ENCODE results near the gene ZNF346.

The ZNF346 gene

DNA sequence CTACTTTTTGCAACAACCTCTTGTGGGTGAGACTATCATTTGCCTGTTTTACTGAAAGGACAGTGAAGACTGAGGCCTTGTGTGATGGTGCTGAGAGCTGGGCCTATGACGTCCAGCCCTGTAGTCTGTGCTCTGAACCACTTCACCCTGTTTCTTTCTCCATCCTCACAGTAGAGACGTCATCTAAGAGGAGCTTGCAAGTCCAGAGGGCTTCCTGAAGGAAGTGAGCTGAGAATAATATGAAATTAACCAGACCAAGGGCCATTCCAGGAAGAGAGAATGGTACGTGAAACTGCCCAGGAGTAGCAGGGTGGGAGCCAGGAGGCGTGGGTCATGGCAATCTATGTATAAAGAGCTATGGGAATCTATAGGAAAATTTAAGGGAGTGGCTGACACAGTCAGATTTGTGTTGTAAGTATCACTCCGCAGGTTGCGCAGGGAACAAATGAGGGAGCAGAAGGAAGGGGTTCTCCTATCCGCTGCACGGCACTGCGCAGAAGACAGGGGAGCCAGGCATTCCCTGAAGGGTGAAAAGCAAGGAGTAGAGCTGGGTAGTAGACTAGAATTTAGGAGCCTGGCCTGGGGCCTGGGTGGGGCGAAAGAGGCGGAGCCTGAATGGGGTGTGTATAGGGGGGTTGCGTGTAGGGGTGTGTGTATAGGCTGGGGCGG, 63.6 kb downstream of the ZNF346 start:
- H3K9me3 ChIP-seq (ENCODE audit: control insufficient read depth in 2 of 2, low read length in 2 of 2), result no peaks in the 10 kb centered on the region
- no peak overlapping the region for H3K9ac ChIP-seq (ENCODE audit: low read length in 2 of 2)
- H3K27ac ChIP-seq (ENCODE audit: low read length), result no peak overlapping the region
- H3K4me3 ChIP-seq (ENCODE audit: low read length in 2 of 2), result no peak overlapping the region
- no peaks in the 10 kb centered on the region for H3K36me3 ChIP-seq (ENCODE audit: control insufficient read depth in 2 of 2, insufficient read depth in 2 of 2, low read length in 2 of 2)
- peaks cover 13% of the 10 kb centered on the region for H3K4me1 ChIP-seq (ENCODE audit: control insufficient read depth, insufficient read depth, low read length)
- peaks cover 18 to 25% of the 10 kb centered on the region in 2 donors for H3K27me3 ChIP-seq (ENCODE audit: control insufficient read depth in 1 of 2, insufficient read depth in 2 of 2, low read length in 2 of 2)

DNA sequence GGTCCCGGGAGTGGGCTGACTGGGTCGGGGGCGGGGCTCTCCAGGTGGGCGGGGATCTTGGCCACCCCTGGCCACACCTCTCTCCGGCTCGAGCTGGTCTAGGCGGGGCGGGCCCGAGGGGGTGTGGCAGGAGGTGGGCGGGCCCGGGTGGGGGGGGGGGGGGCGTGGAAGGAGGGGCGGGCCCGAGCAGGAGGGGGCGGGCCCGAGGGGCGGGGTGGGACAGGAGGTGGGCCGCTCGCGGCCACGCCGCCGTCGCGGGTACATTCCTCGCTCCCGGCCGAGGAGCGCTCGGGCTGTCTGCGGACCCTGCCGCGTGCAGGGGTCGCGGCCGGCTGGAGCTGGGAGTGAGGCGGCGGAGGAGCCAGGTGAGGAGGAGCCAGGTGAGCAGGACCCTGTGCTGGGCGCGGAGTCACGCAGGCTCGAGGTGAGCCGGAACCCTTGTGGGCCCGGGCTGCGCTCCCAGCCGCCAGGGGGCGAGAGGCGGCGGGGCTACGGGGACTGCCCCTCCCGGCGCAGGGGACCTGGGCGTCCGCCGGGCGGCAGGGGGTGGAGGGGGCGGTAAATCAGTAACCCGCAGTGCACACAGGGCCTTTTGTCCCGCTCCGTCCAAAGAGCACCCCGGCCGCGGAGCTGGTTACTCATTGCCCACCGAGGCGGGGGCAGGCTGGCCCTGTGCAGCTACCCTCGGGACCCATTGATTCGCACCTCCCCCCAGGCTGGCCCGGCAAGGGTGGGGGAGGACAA, 64.3 kb downstream of the ZNF346 start, which contains the start of gene FGFR4:
Gene FGFR4, plus strand, starts transcription at position 262 of the 744 bp plus-strand sequence. CDS start 2,688 bp downstream, outside the sequence.
- no peaks in the 10 kb centered on the region for H3K36me3 ChIP-seq (ENCODE audit: control insufficient read depth in 2 of 2, insufficient read depth in 2 of 2, low read length in 2 of 2)
- H3K9me3 ChIP-seq (ENCODE audit: control insufficient read depth in 2 of 2, low read length in 2 of 2), result no peaks in the 10 kb centered on the region
- H3K27me3 ChIP-seq (ENCODE audit: control insufficient read depth in 1 of 2, insufficient read depth in 2 of 2, low read length in 2 of 2), result peaks cover 18 to 25% of the 10 kb centered on the region in 2 donors
- H3K4me3 ChIP-seq (ENCODE audit: low read length in 2 of 2), result peak within 1 kb of the TSS in 1 of 2 donors; percentile 64
- no peak within 1 kb of the TSS for H3K9ac ChIP-seq (ENCODE audit: low read length in 2 of 2)
- peaks cover 13% of the 10 kb centered on the region for H3K4me1 ChIP-seq (ENCODE audit: control insufficient read depth, insufficient read depth, low read length)
- H3K27ac ChIP-seq (ENCODE audit: low read length), result no peak within 1 kb of the TSS

- Histone ChIP-seq H3K9ac (ENCODE audit: low read length in 2 of 2) (no peak overlapping the region), H3K4me1 (ENCODE audit: control insufficient read depth, insufficient read depth, low read length) (peaks cover 13% of the 10 kb centered on the region), H3K4me3 (ENCODE audit: low read length in 2 of 2) (peak overlapping the region in 1 of 2 donors; percentile 64), H3K9me3 (ENCODE audit: control insufficient read depth in 2 of 2, low read length in 2 of 2) (no peaks in the 10 kb centered on the region), H3K27me3 (ENCODE audit: control insufficient read depth in 1 of 2, insufficient read depth in 2 of 2, low read length in 2 of 2) (peaks cover 18 to 25% of the 10 kb centered on the region in 2 donors), H3K27ac (ENCODE audit: low read length) (no peak overlapping the region), H3K36me3 (ENCODE audit: control insufficient read depth in 2 of 2, insufficient read depth in 2 of 2, low read length in 2 of 2) (no peaks in the 10 kb centered on the region)
Measured at GRCh38 chr5:177087398-177088005, 65.0 kb downstream of the ZNF346 start.

DNA sequence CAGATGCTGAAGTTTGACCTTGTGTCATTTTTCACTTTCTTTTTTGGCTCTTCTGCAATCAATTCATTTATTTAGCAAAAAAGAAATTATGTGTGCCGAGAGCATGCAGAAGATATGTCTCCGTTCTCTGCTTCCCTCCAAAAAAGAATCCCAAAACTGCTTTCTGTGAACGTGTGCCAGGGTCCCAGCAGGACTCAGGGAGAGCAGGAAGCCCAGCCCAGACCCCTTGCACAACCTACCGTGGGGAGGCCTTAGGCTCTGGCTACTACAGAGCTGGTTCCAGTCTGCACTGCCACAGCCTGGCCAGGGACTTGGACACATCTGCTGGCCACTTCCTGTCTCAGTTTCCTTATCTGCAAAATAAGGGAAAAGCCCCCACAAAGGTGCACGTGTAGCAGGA, 66.6 kb downstream of the ZNF346 start:
- H3K9me3 ChIP-seq (ENCODE audit: control insufficient read depth in 2 of 2, low read length in 2 of 2), result no peaks in the 10 kb centered on the region

DNA sequence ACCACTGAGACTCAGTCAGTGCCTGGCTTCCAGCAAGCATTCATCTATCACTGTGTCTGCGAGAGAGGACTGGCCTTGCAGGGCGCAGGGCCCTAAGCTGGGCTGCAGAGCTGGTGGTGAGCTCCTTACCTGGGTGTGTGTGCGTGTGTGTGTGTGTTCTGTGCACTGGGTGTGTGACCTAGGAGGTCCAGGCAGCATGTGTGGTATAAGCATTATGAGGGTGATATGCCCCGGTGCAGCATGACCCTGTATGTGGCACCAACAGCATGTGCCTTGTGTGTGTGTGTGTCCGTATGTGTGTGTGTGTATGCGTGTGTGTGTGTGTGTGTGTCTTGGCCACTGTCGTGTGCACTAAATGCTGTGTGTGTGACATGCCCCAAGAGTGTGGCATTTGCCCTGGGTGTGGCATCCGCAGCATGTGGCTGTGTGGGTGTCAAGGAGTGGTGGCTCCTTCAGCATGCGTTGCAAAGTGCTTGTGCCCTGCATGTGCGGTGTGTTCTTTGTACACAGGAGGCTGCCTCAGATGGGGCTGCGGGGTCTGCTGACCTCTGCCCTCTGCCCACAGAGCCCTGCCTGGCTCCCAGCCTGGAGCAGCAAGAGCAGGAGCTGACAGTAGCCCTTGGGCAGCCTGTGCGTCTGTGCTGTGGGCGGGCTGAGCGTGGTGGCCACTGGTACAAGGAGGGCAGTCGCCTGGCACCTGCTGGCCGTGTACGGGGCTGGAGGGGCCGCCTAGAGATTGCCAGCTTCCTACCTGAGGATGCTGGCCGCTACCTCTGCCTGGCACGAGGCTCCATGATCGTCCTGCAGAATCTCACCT, 67.5 kb downstream of the ZNF346 start:
- H3K27me3 ChIP-seq (ENCODE audit: control insufficient read depth in 1 of 2, insufficient read depth in 2 of 2, low read length in 2 of 2), result peaks cover 18 to 23% of the 10 kb centered on the region in 2 donors
- H3K4me3 ChIP-seq (ENCODE audit: low read length in 2 of 2), result no peak overlapping the region
- no peaks in the 10 kb centered on the region for H3K9me3 ChIP-seq (ENCODE audit: control insufficient read depth in 2 of 2, low read length in 2 of 2)
- H3K4me1 ChIP-seq (ENCODE audit: control insufficient read depth, insufficient read depth, low read length), result peaks cover 19% of the 10 kb centered on the region
- H3K27ac ChIP-seq (ENCODE audit: low read length), result no peak overlapping the region
- no peaks in the 10 kb centered on the region for H3K36me3 ChIP-seq (ENCODE audit: control insufficient read depth in 2 of 2, insufficient read depth in 2 of 2, low read length in 2 of 2)
- no peak overlapping the region for H3K9ac ChIP-seq (ENCODE audit: low read length in 2 of 2)

More for the DNA sequence above, 66.6 kb downstream of the ZNF346 start:
- Histone ChIP-seq H3K9ac (ENCODE audit: low read length in 2 of 2) (no peak overlapping the region), H3K4me1 (ENCODE audit: control insufficient read depth, insufficient read depth, low read length) (peaks cover 13% of the 10 kb centered on the region), H3K36me3 (ENCODE audit: control insufficient read depth in 2 of 2, insufficient read depth in 2 of 2, low read length in 2 of 2) (no peaks in the 10 kb centered on the region), H3K27me3 (ENCODE audit: control insufficient read depth in 1 of 2, insufficient read depth in 2 of 2, low read length in 2 of 2) (peaks cover 18 to 23% of the 10 kb centered on the region in 2 donors), H3K4me3 (ENCODE audit: low read length in 2 of 2) (no peak overlapping the region), H3K27ac (ENCODE audit: low read length) (no peak overlapping the region)

DNA sequence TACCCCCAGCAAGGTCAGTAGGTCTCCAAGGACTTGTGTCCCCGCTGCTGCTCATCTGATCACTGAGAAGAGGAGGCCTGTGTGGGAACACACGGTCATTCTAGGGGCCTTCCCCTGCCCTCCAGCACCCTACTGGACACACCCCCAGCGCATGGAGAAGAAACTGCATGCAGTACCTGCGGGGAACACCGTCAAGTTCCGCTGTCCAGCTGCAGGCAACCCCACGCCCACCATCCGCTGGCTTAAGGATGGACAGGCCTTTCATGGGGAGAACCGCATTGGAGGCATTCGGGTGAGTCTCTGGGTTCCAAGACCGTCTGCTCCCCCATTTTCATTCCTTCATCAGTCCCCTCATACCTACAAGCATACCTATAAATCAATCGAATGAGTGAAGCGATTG, 68.3 kb downstream of the ZNF346 start:
- peaks cover 18 to 20% of the 10 kb centered on the region in 2 donors for H3K27me3 ChIP-seq (ENCODE audit: control insufficient read depth in 1 of 2, insufficient read depth in 2 of 2, low read length in 2 of 2)
- H3K4me1 ChIP-seq (ENCODE audit: control insufficient read depth, insufficient read depth, low read length), result peaks cover 22% of the 10 kb centered on the region
- no peak overlapping the region for H3K4me3 ChIP-seq (ENCODE audit: low read length in 2 of 2)
- no peak overlapping the region for H3K9ac ChIP-seq (ENCODE audit: low read length in 2 of 2)
- no peak overlapping the region for H3K27ac ChIP-seq (ENCODE audit: low read length)
- H3K9me3 ChIP-seq (ENCODE audit: control insufficient read depth in 2 of 2, low read length in 2 of 2), result no peaks in the 10 kb centered on the region
- H3K36me3 ChIP-seq (ENCODE audit: control insufficient read depth in 2 of 2, insufficient read depth in 2 of 2, low read length in 2 of 2), result no peaks in the 10 kb centered on the region

GRCh38 chr5:177091232-177091631, 68.7 kb downstream of the ZNF346 start:
- no peaks in the 10 kb centered on the region for H3K9me3 ChIP-seq (ENCODE audit: control insufficient read depth in 2 of 2, low read length in 2 of 2)
- no peak overlapping the region for H3K4me3 ChIP-seq (ENCODE audit: low read length in 2 of 2)
- H3K4me1 ChIP-seq (ENCODE audit: control insufficient read depth, insufficient read depth, low read length), result peaks cover 22% of the 10 kb centered on the region
- no peak overlapping the region for H3K27ac ChIP-seq (ENCODE audit: low read length)
- no peak overlapping the region for H3K9ac ChIP-seq (ENCODE audit: low read length in 2 of 2)
- no peaks in the 10 kb centered on the region for H3K36me3 ChIP-seq (ENCODE audit: control insufficient read depth in 2 of 2, insufficient read depth in 2 of 2, low read length in 2 of 2)
- H3K27me3 ChIP-seq (ENCODE audit: control insufficient read depth in 1 of 2, insufficient read depth in 2 of 2, low read length in 2 of 2), result peaks cover 18 to 20% of the 10 kb centered on the region in 2 donors

DNA sequence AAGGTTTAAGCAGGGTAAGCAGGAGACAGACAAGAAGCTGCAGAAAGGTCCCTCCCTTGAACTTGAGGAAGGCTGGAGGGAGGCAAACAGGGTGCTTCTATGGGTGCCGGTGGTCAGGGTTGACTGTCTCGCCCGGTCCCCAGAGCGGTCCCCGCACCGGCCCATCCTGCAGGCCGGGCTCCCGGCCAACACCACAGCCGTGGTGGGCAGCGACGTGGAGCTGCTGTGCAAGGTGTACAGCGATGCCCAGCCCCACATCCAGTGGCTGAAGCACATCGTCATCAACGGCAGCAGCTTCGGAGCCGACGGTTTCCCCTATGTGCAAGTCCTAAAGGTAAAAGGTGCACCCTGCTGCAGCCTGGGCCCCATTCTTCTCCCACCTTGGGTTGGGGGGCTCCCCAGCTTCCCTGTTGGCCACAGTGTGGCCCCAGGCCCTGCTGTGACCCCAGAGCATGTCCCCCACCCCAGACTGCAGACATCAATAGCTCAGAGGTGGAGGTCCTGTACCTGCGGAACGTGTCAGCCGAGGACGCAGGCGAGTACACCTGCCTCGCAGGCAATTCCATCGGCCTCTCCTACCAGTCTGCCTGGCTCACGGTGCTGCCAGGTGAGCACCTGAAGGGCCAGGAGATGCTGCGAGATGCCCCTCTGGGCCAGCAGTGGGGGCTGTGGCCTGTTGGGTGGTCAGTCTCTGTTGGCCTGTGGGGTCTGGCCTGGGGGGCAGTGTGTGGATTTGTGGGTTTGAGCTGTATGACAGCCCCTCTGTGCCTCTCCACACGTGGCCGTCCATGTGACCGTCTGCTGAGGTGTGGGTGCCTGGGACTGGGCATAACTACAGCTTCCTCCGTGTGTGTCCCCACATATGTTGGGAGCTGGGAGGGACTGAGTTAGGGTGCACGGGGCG, 69.9 kb downstream of the ZNF346 start:
- Histone ChIP-seq H3K4me1 (ENCODE audit: control insufficient read depth, insufficient read depth, low read length) (peaks cover 20% of the 10 kb centered on the region), H3K27me3 (ENCODE audit: control insufficient read depth in 1 of 2, insufficient read depth in 2 of 2, low read length in 2 of 2) (peaks cover 11 to 19% of the 10 kb centered on the region in 2 donors), H3K27ac (ENCODE audit: low read length) (no peak overlapping the region), H3K4me3 (ENCODE audit: low read length in 2 of 2) (no peak overlapping the region), H3K9me3 (ENCODE audit: control insufficient read depth in 2 of 2, low read length in 2 of 2) (no peaks in the 10 kb centered on the region), H3K9ac (ENCODE audit: low read length in 2 of 2) (no peak overlapping the region), H3K36me3 (ENCODE audit: control insufficient read depth in 2 of 2, insufficient read depth in 2 of 2, low read length in 2 of 2) (no peaks in the 10 kb centered on the region)

GRCh38 chr5:177093082-177093712, 70.7 kb downstream of the ZNF346 start:
- Histone ChIP-seq H3K36me3 (ENCODE audit: control insufficient read depth in 2 of 2, insufficient read depth in 2 of 2, low read length in 2 of 2) (no peaks in the 10 kb centered on the region), H3K4me3 (ENCODE audit: low read length in 2 of 2) (no peak overlapping the region), H3K9me3 (ENCODE audit: control insufficient read depth in 2 of 2, low read length in 2 of 2) (no peaks in the 10 kb centered on the region), H3K4me1 (ENCODE audit: control insufficient read depth, insufficient read depth, low read length) (peaks cover 26% of the 10 kb centered on the region), H3K27ac (ENCODE audit: low read length) (no peak overlapping the region), H3K9ac (ENCODE audit: low read length in 2 of 2) (no peak overlapping the region), H3K27me3 (ENCODE audit: control insufficient read depth in 1 of 2, insufficient read depth in 2 of 2, low read length in 2 of 2) (peaks cover 8 to 14% of the 10 kb centered on the region in 2 donors)

Data from stomach smooth muscle (tissue), 2 donors.